Stimulated activated CD8-positive, alpha-beta memory T cell treated with anti-CD3 and anti-CD28 coated beads, Interleukin-15, amount 100 ng/mL, for 24 hours (primary cell): ENCODE measurements around the gene ETS1.

Experiments
- DNase-seq: peaks from one replicate; pipeline ENCODE4 v3.0.0-alpha.2; 2020; ENCODE audit warnings: low read depth

Gene ETS1

DNA sequence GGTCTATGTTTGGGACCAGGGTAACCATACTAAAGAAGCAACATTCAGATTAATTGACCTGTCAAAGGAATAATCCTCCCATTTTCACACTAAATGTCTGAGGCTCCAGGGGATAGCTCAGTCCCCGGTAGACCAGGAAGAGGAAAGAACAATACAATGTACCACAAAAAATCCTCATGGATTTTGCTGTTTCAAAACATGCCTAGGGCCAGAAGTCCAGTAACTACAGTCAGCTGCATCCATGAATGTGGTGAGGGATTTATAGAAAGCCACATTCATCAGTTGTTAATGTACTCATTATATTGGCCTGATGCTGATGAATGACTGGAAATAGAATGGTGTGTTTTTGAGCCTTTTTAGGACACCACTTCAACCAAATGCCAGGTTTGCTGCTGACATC, 6.9 kb upstream of the ETS1 start:
- no peak for DNase-seq

GRCh38 chr11:128593281-128593680, 5.9 kb upstream of the ETS1 start:
- DNase-seq = no peak

- no peak for DNase-seq
Observed at GRCh38 chr11:128592454-128592853, 5.1 kb upstream of the ETS1 start.

- no peak for DNase-seq
Observed at GRCh38 chr11:128590587-128590986, 3.2 kb upstream of the ETS1 start.

DNA sequence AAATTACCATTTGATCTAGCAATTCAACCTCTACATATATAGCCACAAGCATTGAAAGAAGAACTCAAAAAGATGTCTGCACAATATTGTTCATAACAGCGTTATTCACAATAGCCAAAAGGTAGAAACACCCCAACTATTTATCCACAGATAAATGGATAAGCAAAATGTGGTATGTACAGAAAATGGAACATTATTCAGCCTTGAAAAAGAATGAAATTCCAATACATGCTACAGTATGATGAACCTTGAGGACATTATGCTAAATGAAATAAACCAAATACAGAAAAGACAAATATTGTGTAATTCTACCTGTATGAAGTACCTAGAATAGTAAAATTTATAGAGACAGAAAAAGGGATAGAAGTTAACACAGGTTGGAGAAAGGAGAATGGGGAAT, 2.6 kb upstream of the ETS1 start:
- DNase-seq = no peak

- no peak for DNase-seq
Observed at GRCh38 chr11:128588093-128588492, 735 bp upstream of the ETS1 start.

DNA sequence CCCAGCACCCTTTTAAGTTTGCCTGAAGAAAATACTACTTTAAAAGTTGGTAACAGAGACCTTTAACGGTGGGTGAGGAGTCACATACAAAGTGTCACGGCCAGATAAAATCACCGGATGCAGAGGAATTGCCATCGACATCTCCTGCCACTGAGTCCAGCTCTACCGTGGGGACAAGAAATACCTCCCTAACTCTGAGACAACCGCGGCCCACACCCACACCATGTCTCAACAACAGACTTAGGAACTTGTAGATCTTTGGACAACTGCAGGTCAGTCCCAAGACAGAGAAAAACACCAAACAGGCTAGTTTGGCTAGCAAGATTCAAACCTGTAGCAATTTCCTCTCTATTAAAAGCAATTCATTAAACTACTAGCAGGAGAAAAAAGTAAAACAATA, 669 bp downstream of the ETS1 start:
- DNase-seq = no peak

GRCh38 chr11:128585498-128586238, 1.7 kb downstream of the ETS1 start:
- no peak for DNase-seq

- DNase-seq = no peak
Observed at GRCh38 chr11:128584253-128584652, 3.1 kb downstream of the ETS1 start.

DNA sequence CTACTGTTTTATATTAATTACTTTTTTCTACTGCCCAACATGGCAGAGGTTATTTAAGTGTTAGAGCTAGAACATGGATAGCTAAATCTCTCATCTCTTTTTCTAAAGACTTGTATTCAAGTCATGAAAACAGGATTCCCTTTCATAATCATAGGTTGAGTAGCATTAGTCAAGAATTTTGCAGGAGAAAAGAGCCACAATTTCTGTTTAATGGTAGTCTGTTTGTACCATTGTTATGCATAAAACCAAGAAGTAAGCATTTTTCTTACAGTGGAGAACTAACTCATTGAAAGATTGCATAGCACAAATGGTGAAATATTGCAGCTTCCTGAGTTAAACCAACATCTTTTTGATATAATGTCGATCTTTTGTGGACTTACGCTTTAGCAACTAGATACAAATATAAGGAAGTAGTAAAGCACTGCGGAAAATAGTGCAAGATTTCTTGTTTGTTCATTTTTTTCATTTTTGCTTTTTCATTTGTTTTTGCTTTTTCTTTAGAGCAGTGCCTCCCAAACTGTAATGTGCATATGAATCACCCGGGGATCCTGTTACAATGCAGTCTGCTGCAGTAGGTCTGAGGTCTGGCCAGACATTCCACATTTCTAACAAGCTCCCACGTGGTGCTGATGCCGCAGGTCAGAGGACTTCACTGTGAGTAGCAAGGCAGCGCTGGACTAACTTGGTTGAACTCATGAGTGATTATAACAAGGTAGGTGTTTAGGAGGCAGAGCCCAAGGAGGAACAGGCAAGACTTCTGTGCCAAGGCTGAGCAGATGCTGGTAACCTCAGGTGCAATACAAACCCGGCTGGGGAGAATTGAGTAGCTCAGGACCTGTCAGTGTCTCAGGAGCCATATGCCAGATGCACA, 4.6 kb downstream of the ETS1 start:
- DNase-seq = no peak

- no peak for DNase-seq
Observed at GRCh38 chr11:128581561-128582272, 5.6 kb downstream of the ETS1 start.

DNA sequence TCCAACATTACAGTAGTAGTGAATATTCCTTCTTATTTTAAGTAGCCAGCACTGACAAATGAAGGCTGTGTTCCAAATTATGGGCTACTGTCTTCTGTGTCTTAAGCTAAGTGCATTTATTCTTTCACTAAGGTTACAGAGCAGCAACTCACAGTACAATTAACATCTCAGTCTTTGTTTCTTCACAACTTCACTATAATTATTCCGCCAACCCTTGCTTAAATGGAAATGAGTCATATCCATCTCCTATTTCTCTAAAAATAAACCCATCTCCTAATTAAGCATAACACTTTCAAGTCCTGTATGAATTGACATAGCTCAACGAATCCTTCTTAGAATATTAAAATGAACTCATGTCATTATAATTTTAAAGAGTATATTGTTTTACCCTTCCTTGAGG, 6.7 kb downstream of the ETS1 start:
- no peak for DNase-seq

- no peak for DNase-seq
Observed at GRCh38 chr11:128579798-128580504, 7.4 kb downstream of the ETS1 start.

- DNase-seq = no peak
Observed at GRCh38 chr11:128576555-128576954, 10.8 kb downstream of the ETS1 start.

GRCh38 chr11:128575961-128576350, 11.4 kb downstream of the ETS1 start:
- DNase-seq = no peak

DNA sequence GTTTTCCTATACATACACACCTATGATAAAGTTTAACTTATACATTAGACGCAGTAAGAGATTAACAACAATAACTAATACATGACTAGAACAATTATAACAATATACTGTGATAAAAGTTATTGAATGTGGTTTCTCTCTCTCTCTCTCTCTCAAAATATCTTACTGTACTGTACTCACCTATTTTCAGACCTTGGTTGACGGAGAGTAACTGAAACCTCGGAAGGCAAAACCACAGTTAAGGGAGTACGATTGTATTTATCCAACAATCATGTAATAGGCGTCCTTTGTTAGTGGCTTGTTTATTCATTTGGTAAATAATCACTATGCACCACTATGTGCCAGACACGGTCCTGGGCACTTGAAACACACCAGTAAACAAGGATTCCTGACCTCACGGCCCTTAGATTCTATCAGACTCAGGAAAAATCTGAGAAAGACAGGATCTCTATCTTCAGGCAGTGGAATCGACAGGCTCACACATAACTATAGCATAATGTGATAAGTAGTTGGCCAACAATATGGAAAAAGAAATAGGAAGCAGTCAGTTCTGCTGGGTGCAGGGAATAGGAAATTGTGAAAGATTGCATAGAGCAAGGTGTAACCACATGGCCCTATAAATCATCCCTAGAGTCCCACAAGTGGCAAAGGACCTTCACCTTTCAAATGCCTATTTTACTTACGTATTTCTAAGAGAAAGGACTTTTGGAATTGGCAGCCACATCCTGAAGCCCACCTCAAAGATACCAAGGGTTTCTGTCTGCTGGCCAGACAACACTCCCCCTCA, 12.0 kb downstream of the ETS1 start:
- DNase-seq = no peak

GRCh38 chr11:128574576-128575011, 12.8 kb downstream of the ETS1 start:
- DNase-seq = no peak

GRCh38 chr11:128573638-128574037, 13.7 kb downstream of the ETS1 start:
- no peak for DNase-seq

DNA sequence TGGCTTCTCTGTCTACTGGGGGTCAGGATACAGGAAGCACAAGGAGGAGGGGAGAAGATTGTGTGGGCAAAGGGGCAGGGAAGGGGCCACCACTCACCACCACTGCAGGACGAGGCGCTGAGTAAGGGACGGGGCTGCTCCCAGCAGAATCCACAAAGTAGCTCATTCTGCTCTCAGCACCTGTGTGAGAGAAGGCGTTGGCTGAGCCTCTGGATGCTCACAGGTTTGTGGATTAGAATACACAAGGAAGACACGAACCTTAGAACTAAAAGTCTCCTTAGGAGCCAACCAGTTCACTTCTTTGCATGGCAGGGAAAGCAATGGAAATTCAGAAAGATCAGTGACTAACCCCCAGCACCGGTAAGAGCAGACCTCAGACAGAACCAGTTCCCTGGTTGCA, 14.4 kb downstream of the ETS1 start:
- no peak for DNase-seq

DNA sequence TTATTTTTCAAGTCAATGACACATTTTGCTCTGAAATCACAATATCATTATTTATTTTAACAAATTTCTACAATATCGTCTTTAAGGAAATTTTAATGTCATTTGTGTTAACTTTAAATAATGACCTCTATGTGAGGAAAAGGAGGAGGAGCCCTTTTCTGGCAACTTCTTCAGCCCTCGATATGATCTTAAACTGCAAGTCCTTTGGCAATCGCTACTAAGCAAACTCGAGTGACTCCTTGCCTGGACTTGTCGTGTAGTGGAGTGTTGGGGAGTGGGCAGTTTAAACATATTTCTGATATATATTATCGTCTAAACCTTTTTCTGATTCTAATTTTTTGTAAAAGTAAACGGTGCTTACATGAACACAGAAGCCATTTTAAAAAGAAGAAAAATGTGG, 16.7 kb downstream of the ETS1 start:
- no peak for DNase-seq

DNA sequence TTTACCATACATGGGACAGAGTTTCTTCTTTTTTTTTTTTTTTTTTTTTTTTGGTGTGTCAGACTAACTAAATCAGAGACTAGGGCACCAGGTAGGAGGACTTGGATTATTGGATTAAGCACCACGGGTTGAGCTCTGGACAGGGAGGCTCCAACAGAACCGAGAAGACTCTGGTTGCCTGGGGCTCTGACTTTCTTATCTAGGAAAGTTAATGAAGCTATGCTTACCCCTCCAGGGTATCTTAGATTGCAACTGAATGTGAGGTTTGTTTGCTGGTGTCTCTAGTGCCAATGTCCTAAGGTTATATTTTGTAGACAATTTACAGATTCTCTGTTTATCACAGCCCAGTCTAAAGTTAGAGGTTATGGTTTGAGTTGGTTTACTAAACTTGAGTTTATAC, 18.1 kb downstream of the ETS1 start:
- no peak for DNase-seq
